HEK293 (cell line): Measurements from ENCODE around the gene CIAO1.
A peak's percentile ranks its signal among the peaks of the same experiment; 100 is the strongest.

Experiments
- FEZF1 ChIP-seq: fragments of 450-650 bp; formaldehyde crosslinking; IDR thresholded peaks from 2 replicates; pipeline ENCODE4 v1.5.1; 2016; ENCODE audit warnings: missing biosample characterization, missing genetic modification characterization
- REPIN1 ChIP-seq: fragments of 450-650 bp; formaldehyde crosslinking; IDR thresholded peaks from 2 replicates; pipeline ENCODE4 v1.5.1; 2017; ENCODE audit warnings: missing biosample characterization, missing genetic modification characterization, low read depth
- WT1 ChIP-seq: fragments of 450-650 bp; formaldehyde crosslinking; IDR thresholded peaks from 2 replicates; pipeline ENCODE4 v1.5.1; 2016; ENCODE audit warnings: missing biosample characterization, missing genetic modification characterization
- ZBTB48 ChIP-seq: fragments of 450-650 bp; formaldehyde crosslinking; IDR thresholded peaks from 2 replicates; pipeline ENCODE4 v1.5.1; 2016; ENCODE audit warnings: missing biosample characterization, missing genetic modification characterization
- ZNF521 ChIP-seq: fragments of 450-650 bp; formaldehyde crosslinking; IDR thresholded peaks from 2 replicates; pipeline ENCODE4 v1.5.1; 2017; ENCODE audit warnings: missing biosample characterization, mild to moderate bottlenecking, missing genetic modification characterization
- ZNF610 ChIP-seq: fragments of 450-650 bp; formaldehyde crosslinking; IDR thresholded peaks from 2 replicates; pipeline ENCODE4 v1.5.1; 2016; ENCODE audit warnings: missing biosample characterization, missing genetic modification characterization, borderline replicate concordance
- ZNF623 ChIP-seq: fragments of 450-650 bp; formaldehyde crosslinking; IDR thresholded peaks from 2 replicates; pipeline ENCODE4 v1.5.1; 2016; ENCODE audit warnings: missing biosample characterization, missing genetic modification characterization
- ZNF777 ChIP-seq: fragments of 450-650 bp; formaldehyde crosslinking; IDR thresholded peaks from 2 replicates; pipeline ENCODE4 v1.5.1; 2017; ENCODE audit warnings: missing biosample characterization, missing genetic modification characterization, borderline replicate concordance
- ZSCAN23 ChIP-seq: fragments of 450-650 bp; formaldehyde crosslinking; IDR thresholded peaks from 2 replicates; pipeline ENCODE4 v1.5.1; 2016; ENCODE audit warnings: missing biosample characterization, missing genetic modification characterization
- TF ChIP-seq, protein P1 (sequence below): sonication (generic); formaldehyde crosslinking; IDR thresholded peaks from 2 replicates; pipeline ENCODE4 v1.8.1; 2022; ENCODE audit warnings: mild to moderate bottlenecking, moderate library complexity, missing genetic modification reagents
- TF ChIP-seq, protein P2 (sequence below): fragments of 450-650 bp; formaldehyde crosslinking; conservative IDR thresholded peaks from 2 replicates; pipeline ENCODE4 v1.5.1; 2016; ENCODE audit warnings: low read depth, missing biosample characterization, missing genetic modification characterization

CIAO1 gene

DNA sequence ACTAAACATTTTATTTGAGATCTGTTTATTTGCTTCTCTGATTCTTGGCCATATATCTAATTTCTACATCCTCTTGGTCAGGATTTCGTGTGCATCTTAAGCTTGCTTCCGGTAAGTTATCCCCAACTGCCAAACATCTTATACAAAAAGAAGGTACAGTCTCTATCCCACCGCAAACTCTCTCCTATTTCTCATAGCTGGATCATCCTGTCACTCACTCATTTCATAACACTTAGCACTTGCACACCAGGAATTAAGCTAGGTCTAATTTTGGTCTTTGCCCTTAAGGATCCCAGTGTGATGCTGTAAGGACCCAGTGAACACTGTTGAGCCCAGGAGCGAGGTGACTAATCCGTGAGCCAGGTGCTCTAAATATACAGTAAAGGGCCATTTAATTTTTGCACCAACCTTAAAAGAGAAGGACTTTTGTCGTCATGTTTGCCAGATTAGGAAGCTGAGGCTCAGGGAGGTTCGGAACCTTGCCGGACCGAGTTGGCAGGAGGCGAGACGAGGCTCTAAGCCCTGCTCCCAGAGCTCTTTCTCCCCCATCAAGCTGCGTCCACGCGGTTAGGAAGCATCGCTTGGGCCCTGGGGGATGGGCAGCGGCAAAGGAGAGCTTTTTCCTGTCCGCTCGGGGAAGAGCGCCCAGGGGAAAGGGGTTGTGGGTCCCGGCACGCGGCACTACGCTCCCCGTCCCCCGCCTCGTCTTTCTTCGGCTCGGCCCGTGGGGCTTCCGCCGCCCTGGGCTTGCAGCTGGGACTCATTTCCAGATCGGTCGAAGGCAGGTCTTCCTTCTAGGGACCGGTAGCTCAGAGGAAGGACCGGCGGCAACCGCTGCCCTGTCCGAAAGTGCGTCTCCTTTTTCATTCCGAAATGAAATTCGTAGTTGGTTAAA lies 55.0 kb downstream of the CIAO1 start (continued):
- TF ChIP-seq, protein P1, sequence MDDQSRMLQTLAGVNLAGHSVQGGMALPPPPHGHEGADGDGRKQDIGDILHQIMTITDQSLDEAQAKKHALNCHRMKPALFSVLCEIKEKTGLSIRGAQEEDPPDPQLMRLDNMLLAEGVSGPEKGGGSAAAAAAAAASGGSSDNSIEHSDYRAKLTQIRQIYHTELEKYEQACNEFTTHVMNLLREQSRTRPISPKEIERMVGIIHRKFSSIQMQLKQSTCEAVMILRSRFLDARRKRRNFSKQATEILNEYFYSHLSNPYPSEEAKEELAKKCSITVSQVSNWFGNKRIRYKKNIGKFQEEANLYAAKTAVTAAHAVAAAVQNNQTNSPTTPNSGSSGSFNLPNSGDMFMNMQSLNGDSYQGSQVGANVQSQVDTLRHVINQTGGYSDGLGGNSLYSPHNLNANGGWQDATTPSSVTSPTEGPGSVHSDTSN (CRISPR knock-in tag): no peak
- no peak for TF ChIP-seq ZNF623 (tag by site-specific recombination)
- peak; percentile 69; the same call in 1 of the 2 replicates for TF ChIP-seq ZBTB48 (tag by site-specific recombination)
- no peak for TF ChIP-seq ZNF521 (tag by site-specific recombination)
- no peak for TF ChIP-seq FEZF1 (tag by site-specific recombination)
- TF ChIP-seq, protein P2, sequence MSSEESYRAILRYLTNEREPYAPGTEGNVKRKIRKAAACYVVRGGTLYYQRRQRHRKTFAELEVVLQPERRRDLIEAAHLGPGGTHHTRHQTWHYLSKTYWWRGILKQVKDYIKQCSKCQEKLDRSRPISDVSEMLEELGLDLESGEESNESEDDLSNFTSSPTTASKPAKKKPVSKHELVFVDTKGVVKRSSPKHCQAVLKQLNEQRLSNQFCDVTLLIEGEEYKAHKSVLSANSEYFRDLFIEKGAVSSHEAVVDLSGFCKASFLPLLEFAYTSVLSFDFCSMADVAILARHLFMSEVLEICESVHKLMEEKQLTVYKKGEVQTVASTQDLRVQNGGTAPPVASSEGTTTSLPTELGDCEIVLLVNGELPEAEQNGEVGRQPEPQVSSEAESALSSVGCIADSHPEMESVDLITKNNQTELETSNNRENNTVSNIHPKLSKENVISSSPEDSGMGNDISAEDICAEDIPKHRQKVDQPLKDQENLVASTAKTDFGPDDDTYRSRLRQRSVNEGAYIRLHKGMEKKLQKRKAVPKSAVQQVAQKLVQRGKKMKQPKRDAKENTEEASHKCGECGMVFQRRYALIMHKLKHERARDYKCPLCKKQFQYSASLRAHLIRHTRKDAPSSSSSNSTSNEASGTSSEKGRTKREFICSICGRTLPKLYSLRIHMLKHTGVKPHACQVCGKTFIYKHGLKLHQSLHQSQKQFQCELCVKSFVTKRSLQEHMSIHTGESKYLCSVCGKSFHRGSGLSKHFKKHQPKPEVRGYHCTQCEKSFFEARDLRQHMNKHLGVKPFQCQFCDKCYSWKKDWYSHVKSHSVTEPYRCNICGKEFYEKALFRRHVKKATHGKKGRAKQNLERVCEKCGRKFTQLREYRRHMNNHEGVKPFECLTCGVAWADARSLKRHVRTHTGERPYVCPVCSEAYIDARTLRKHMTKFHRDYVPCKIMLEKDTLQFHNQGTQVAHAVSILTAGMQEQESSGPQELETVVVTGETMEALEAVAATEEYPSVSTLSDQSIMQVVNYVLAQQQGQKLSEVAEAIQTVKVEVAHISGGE: peak; percentile 74
- TF ChIP-seq WT1 (tag by site-specific recombination): no peak
- TF ChIP-seq REPIN1 (tag by site-specific recombination): no peak
- no peak for TF ChIP-seq ZNF777 (tag by site-specific recombination)
- TF ChIP-seq ZSCAN23 (tag by site-specific recombination): no peak
- no peak for TF ChIP-seq ZNF610 (tag by site-specific recombination)
